Prostate gland (tissue), 2 donors: ENCODE measurements around the gene NOTUM. TPM values are rescaled to one million over a fixed set of nuclear protein-coding genes. Genes with fewer than 3 reads are reported as not detected.
A peak's percentile ranks its signal among the peaks of the same experiment; 100 is the strongest.

ENCODE experiments used
- DNase-seq: peaks from one replicate; pipeline ENCODE4 v3.0.0-alpha.2; 2019; ENCODE audit warnings: low spot score
- H3K27ac ChIP-seq, 2 donors: fragments of 200-600 bp; sonication (generic); 2 replicates each; pipeline ENCODE4 v1.5.1; 2017 to 2019
- H3K27me3 ChIP-seq: fragments of 200-600 bp; sonication (generic); replicated peaks from 2 replicates; pipeline ENCODE4 v1.5.1; 2019; ENCODE audit not compliant: insufficient read depth
- H3K36me3 ChIP-seq, 2 donors: fragments of 200-600 bp; sonication (generic); 1 replicate in 1 of 2; 2 replicates in 1 of 2; pipeline versions ENCODE4 v1.5.1 to v1.8.1; 2017 to 2019
- H3K4me1 ChIP-seq: fragments of 200-600 bp; sonication (generic); replicated peaks from 2 replicates; pipeline ENCODE4 v1.5.1; 2019
- H3K4me3 ChIP-seq, 2 donors: fragments of 200-600 bp; sonication (generic); 2 replicates each; pipeline ENCODE4 v1.5.1; 2017 to 2019
- H3K9me3 ChIP-seq: fragments of 200-600 bp; sonication (generic); 2 replicates; pipeline ENCODE4 v1.5.1; 2017
- POLR2A ChIP-seq: fragments of 450-650 bp; IDR thresholded peaks from one replicate; pipeline ENCODE4 v1.6.1; 2016; ENCODE audit warnings: antibody characterized with exemption, mild to moderate bottlenecking
- POLR2AphosphoS5 ChIP-seq: sonication (generic); formaldehyde crosslinking; IDR thresholded peaks from one replicate; pipeline ENCODE4 v1.6.1; 2017; ENCODE audit warnings: antibody characterized with exemption
- WGBS: methylation state at CpG from one replicate; pipeline ENCODE4 v1.1.5; 2018; 5-methylcytosine and 5-hydroxymethylcytosine counted together
- intact Hi-C: fragments of 100-400 bp; cut with DNase I; formaldehyde crosslinking; loops from one replicate; pipeline ENCODE4 v1.14.2; 2022
- total RNA-seq, 2 donors: library from RNA; depleted of rRNA; stranded (reverse); fragments of >200 nt; gene quantifications; one replicate each; pipeline ENCODE4 v1.1.0, GENCODE V29; 2016
- TF ChIP-seq, protein P1 (sequence below), 4 experiments: fragments of 200-600 bp in 2 of 4; fragments of 450-650 bp in 2 of 4; sonication (generic) in 2 of 4; IDR thresholded peaks; 1 replicate in 3 of 4; 2 replicates in 1 of 4; pipeline ENCODE4 v1.5.1; 2016 to 2019; ENCODE audit warnings: antibody characterized with exemption in 4 of 4, mild to moderate bottlenecking in 2 of 4, moderate library complexity in 2 of 4

The NOTUM gene
- total RNA-seq, 2 donors from 2014 or later = 0.50 to 8.3 TPM

DNA sequence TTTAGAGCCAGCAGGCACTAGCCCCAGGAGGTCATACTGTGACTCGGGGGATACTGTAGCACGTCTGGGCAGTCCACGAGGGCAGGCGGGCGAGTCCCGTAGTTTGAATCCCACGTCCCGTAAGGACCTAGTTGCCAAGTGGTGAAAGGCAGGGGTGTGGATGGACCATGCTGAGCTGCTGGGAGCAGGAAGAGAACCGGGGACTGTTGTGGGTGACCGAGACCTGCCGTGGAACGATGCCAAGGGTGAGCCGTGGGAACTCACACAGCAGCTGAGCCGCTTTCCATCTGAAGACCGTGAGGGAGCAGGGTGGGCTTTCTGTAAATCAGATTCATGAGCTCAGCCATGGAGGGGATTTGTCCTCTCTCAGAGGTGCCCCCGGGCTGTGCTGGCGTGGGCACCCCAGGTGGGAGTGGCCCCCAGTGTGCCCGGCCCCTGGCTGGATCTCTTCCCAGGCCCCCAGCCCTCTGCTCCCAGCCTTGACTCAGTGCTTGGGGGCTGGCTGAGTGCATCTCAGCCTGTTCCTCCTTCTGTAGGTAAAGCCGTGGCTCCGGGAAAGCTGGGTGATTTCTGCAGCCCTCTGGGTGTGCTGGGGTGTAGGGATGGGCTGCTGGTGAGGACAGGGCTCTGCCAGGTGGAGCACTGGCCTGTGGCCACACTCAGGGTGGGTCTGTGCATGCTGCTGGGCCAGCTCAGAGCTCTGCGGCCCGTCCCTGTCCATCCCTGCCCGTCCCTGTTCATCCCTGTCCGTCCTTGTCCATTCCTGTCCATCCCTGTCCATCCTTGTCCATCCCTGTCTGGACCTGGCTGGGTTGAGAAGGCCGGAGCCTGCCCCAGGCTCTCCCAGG, 30.1 kb upstream of the NOTUM start:
- no peak for DNase-seq

DNA sequence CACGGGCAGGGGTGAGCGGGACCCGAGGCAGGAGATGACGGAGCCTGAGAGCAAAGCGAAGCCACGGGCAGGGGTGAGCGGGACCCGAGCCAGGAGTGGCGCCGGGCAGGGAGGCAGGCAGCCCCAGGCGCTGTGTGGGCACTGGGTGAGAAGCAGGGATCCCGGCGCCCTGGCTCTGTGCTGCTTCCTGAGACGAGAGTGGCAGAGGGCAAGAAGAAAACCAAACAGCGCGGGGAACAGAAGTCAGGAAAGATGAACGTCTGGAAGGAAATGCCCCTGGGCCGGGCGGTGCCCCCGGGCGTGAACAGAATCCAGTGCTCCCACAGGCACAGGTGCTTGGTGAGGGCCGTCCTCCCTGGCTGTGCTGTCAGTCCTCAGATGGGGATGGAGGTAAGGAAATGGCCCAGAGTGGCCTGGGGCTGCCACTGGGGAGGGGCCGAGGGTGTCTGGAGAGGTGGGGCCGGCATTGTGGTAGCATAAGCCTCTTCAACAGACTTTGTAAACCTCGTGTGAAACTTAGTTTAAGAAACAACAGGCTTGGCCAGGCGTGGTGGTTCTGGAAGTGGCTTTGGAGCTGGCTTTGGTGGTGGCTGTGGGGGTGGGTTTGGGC, 26.3 kb upstream of the NOTUM start:
- Histone ChIP-seq H3K4me1 (peaks cover 9% of the 10 kb centered on the region), H3K36me3 (no peaks in the 10 kb centered on the region), H3K4me3 (no peak overlapping the region), H3K9me3 (no peaks in the 10 kb centered on the region), H3K27me3 (no peaks in the 10 kb centered on the region), H3K27ac (no peak overlapping the region)
- no peak for DNase-seq
- TF ChIP-seq, protein P1, sequence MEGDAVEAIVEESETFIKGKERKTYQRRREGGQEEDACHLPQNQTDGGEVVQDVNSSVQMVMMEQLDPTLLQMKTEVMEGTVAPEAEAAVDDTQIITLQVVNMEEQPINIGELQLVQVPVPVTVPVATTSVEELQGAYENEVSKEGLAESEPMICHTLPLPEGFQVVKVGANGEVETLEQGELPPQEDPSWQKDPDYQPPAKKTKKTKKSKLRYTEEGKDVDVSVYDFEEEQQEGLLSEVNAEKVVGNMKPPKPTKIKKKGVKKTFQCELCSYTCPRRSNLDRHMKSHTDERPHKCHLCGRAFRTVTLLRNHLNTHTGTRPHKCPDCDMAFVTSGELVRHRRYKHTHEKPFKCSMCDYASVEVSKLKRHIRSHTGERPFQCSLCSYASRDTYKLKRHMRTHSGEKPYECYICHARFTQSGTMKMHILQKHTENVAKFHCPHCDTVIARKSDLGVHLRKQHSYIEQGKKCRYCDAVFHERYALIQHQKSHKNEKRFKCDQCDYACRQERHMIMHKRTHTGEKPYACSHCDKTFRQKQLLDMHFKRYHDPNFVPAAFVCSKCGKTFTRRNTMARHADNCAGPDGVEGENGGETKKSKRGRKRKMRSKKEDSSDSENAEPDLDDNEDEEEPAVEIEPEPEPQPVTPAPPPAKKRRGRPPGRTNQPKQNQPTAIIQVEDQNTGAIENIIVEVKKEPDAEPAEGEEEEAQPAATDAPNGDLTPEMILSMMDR (IDR thresholded peaks at IDR 0.05) = no peak
- TF ChIP-seq POLR2A (no peak), POLR2AphosphoS5 (no peak)
- intact Hi-C loops = no loop called here
- WGBS = 85% methylated on average over 26 of the region's 26 CpGs

More for the DNA sequence above, 30.1 kb upstream of the NOTUM start:
- intact Hi-C loops = no loop called here
- H3K4me3 ChIP-seq = no peak overlapping the region
- H3K36me3 ChIP-seq = no peaks in the 10 kb centered on the region
- H3K27ac ChIP-seq = peak overlapping the region; percentile 42 to 51
- peaks cover 14% of the 10 kb centered on the region for H3K4me1 ChIP-seq
- 71% methylated on average over 25 of the region's 25 CpGs for WGBS
- H3K27me3 ChIP-seq = no peaks in the 10 kb centered on the region
- H3K9me3 ChIP-seq = no peaks in the 10 kb centered on the region
- TF ChIP-seq POLR2A = no peak
- no peak for TF ChIP-seq POLR2AphosphoS5
- TF ChIP-seq, protein P1 (IDR thresholded peaks at IDR 0.05) = no peak

DNA sequence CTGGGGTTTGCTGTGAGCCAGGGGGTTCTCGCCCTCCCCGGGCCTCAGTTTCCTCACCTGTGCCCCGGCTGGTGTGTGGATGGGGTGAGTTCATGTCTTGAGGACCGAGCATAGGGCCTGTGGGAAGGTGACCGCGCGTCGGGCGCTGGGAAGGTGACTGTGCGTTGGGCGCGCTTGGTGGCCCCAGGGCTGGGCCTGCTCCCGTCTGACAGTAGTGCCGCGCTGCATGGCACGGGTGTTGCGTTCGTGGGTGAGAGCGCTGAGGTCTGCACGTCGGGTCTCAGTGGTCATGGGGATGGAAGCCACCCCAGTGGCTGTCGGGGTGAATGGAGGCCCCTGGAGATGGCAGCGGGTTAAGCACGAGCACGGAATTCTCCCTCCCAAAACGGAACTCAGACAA, 25.6 kb upstream of the NOTUM start:
- Histone ChIP-seq H3K4me1 (peaks cover 6% of the 10 kb centered on the region), H3K36me3 (no peaks in the 10 kb centered on the region), H3K27me3 (no peaks in the 10 kb centered on the region), H3K4me3 (no peak overlapping the region), H3K27ac (no peak overlapping the region), H3K9me3 (no peaks in the 10 kb centered on the region)
- DNase-seq = no peak
- TF ChIP-seq POLR2A = no peak
- TF ChIP-seq, protein P1 (IDR thresholded peaks at IDR 0.05) = no peak
- no peak for TF ChIP-seq POLR2AphosphoS5
- WGBS = 96% methylated on average over 26 of the region's 26 CpGs
- intact Hi-C loops = no loop called here

DNA sequence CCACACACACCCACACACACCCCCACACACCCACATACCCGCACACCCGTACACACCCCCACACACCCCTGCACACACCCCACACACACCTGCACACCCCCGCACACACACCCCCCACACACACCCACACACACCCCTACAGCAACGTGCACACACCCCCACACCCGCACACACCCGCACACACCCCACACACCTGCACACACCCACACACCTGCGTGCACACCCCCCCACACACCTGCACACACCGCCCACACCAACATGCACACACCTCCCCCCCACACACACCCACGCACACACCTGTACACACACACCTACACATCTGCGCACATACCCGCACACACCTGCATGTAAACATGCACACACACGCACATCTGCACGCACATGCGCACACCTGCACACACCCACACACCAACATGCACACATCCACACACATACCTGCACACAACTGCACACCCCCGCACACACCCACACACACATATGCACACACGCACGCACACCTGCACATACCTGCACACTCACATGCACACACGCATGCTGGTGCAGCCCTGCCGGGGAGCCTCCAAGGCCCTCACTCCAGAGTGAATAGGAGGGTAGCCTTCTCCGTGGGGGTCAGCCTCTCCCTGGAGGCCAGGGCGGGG, 23.9 kb upstream of the NOTUM start:
- no peaks in the 10 kb centered on the region for H3K36me3 ChIP-seq
- intact Hi-C loops = no loop called here

More for the DNA sequence above, 23.9 kb upstream of the NOTUM start:
- TF ChIP-seq, protein P1 (IDR thresholded peaks at IDR 0.05) = no peak
- TF ChIP-seq POLR2AphosphoS5 (no peak), POLR2A (no peak)
- Histone ChIP-seq H3K4me3 (no peak overlapping the region), H3K9me3 (no peaks in the 10 kb centered on the region), H3K27me3 (no peaks in the 10 kb centered on the region), H3K4me1 (no peaks in the 10 kb centered on the region), H3K27ac (no peak overlapping the region)
- DNase-seq = no peak
- WGBS = 92% methylated on average over 21 of the region's 21 CpGs
